Activated CD4-positive, CD25-positive, alpha-beta regulatory T cell treated with anti-CD3 and anti-CD28 coated beads, Interleukin-2, amount 50 U/mL, for 24 hours (primary cell): ENCODE data around the gene SHROOM3.

ENCODE experiments used
- ATAC-seq, 2 donors: fragments of 150-1000 bp; cut with Tn5 transposase; one replicate each; pipeline ENCODE4 v1.10.0; 2021; ENCODE audit warnings: mild to moderate bottlenecking in 1 of 2, moderate library complexity in 1 of 2

Gene SHROOM3

DNA sequence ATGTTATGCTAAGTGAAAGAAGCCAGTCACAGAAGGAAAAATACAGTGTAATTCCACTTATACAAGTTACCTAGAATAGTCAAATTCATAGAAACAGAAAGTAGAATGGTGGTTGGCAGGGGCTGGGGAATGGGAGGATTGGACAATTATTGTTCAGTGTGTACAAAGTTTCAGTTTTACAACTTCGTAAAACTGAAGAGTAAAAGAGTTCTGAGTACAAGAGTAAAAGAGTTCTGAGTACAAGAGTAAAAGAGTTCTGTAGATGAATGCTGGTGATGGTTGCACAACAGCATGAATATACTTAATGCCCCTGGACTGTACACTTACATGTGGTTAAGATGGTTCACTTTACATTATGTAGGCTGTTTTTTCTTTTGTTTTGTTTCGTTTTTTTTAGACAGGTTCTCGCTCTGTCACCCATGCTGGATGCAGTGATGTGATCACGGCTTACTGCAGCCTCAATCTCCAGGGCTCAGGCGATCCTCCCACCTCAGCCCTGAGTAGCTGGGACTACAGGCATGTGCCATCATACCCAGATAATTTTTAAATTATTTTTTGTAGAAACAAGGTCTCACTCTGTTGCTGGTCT, 232.0 kb downstream of the SHROOM3 start:
- ATAC-seq, result no peak

DNA sequence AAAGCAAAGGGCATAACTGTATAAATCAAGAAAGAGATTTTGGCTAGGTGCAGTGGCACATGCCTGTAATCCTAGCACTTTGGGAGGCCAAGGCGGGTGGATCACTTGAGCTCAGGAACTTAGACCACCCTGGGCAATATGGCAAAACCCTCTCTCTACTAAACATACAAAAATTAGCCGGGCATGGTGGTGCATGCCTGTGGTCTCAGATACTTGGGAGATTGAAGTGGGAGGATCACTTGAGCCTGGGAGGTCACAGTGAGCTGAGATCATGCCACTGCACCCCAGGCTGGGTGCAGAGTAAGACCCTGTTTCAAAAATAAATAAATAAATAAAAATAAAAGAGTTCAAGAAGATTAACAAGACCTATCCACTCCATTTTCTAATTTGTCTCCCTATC, 235.6 kb downstream of the SHROOM3 start:
- no peak for ATAC-seq

DNA sequence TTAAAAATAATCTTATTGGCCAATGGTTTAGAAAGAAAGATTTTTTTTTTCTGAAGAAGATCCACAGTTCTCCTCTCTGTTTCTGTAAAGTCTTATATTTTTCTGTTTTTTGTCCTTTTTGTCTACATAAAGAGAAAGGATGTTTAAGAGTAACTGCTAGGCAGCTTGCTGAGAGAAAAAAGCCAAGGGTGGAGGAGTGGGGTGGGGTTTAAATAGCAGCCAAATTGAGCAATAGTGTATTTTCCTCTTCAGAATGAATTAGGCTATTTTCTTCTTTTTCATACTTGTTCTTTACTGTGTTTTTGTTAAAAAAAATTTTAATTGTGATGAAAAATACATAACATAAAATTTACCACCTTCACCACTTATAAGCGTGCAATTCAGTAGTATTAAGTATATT, 238.3 kb downstream of the SHROOM3 start:
- ATAC-seq, result no peak

DNA sequence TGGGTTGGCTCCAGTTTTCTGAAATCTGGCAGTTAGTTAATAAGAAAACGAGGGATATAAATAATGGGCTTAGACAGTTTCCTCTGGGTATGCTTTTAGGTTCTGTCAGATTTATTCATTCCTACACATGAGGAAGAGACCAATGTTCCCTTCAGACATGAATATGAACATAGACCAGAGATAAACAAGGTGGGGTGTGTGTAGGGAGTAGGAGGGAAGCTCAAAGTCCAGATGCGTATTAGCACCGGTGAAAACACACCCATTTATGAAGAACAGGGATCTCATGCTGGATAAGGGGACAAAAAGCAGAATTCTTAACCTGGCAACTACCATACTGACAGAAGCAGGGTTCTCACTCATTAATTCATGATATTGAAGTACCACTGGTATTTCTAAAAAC, 240.0 kb downstream of the SHROOM3 start:
- ATAC-seq, result no peak

DNA sequence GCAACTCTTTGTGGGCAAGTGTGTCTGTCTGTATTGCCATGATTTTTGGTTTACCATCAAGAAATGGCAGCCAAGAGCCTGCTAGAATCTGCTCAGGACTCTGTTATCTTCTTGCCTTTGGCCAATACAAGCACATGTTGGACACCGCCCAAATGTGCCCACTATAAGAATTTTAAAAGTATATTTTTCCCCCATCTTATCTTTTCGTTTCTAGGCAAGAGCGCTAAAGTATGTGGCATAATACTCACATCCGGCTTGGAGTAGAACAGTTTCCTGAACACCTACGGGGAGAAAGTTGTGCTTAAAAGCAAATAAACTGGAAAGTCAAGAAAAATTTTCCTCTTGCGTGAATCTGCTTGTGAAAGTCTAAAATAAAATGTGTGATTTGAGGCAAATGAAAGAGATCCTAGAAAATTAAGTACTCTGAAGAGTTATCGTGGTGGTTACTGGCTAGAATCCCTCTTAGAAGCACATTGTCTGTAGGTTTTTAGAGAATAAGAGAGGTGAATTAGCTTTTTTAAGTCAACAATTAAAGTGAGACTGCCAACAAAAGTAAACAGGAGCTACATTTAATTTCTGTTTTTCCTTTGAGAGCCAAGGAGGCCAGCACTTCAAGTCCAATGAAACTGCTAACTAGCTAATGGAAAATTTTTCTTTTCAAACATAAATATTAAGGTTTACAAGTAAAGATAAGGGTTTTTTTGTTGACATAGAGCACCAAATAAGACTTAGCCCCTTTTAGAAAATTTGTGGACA, 242.7 kb downstream of the SHROOM3 start:
- ATAC-seq, result no peak

DNA sequence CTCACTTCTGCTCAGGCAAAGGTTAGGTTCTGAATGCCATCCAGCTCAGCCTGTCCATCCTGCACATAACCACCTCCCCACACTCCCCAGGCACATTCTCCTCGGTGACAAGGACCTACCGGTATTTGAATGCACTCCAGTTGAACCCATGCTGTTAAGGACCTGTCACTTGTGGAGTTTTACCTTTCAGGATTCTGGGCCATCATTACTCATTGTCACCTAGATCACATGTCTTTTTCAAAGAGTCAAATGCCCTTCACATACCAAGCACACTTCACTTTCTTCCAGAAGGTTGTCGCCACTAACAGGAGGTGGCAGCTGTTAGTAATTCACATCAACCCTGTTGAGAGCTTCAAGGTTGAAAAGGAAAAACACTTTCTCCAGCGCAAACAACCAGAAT, 244.7 kb downstream of the SHROOM3 start:
- no peak for ATAC-seq

DNA sequence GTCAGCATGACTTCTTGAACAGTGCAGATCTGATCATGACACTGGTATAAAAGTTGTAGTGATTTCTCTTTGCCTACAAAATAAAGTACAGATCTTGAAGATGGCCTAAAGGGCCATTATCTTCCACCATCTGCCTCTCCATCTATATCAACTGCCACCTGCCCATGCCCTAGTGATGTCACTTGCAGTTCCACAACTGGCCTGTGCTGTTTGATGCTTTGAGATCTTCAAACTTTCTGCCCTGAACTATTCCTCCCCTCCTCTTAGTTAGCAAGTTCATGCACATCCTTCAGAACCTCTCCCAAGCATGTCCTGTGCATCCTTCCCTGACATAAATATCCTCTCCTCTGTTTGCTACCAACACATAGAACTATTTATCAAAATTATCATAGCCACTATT, 245.9 kb downstream of the SHROOM3 start:
- ATAC-seq, result no peak

DNA sequence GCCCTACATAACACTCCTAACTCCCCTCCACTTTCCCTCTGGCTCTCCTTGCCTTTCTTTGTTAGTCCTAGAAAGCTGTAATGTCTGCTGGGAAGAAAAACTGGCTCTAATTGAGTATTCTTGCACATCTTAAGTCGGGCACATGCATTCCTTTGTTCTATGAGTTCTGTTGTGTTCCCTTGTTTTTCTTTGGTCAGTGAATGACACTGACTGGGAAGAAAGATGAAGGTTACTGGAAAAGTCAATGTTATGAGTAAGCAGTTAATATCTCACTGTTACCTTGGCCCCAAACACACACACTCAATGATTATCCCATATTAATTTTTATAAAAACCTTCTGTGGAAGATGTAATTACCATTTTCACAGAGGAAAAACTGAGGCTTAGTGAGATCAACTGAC, 247.0 kb downstream of the SHROOM3 start:
- ATAC-seq, result no peak

DNA sequence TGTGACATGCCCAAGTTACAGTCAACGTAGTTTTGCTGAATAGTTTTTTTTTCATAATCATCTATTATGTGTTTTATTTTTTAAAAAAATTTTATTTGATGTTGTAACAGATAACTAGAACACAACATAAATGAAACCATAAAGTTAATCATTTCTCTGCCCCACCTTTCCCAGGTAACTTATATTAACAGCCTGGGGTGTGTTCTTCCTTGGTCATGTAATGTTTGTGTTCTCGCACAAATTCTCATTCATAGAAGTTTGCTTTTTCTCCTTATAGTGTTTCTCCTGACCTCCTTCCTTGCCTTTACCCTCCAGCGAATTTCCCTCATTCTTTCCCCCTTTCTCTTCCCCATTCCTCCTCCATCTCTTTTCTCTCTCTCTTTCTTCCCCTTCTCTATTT, 248.1 kb downstream of the SHROOM3 start:
- no peak for ATAC-seq

DNA sequence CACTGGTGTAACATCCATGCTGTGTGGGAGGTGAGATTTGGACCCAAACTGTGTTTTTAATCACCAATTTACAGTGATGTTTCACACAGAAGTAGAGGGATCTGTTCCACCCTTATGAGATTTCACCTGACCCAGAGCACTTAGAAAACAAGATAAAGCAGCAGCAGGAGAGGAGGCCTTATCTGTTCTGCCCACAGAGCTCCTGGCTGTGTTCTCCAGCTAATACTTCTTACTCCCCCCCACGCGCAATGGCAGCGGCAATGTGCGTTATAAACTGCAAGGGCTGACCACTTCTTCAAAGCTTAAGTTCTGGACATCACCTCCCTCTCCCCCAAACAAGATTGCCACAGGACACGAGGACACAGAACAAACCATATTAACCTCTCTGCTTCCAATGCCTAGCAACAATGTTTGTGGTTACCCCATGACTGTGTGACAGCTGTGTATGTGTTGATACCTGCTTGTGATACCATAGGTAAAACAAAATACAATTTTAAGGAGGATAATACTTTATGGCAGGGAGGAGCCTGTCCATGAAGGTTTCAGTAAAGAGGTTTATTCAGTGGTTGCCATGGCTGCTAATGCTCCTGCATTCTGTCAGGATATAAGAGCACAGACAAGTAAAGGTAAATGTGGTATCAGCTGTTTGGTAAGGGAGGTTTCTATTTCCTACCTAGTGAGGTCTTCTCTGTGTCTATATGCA, 252.9 kb downstream of the SHROOM3 start:
- ATAC-seq, result no peak

DNA sequence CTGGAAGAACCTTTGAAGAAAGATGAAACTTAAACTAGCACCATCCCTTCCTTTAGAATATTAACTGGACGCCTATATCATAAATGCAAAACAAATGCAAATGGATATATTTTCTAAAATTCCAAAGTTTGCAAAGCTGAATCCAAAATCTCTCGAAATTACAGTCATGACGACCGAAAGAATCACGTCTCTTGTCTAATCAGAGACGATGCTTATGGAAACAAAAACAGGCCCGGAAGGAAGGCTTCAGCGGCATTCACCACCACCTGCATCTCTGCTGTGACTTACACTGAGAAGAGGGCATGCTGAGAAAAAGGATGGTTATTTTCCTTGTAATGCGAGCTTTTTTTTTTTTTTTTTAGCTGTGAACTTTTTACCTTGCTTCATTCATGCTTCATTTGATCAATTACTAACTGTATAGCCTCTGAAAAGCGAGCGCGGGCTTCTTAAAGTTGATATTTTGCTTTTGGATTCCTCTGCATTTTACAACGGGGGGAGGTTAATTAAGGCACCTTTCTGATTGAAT, 253.7 kb downstream of the SHROOM3 start:
- ATAC-seq, result no peak

DNA sequence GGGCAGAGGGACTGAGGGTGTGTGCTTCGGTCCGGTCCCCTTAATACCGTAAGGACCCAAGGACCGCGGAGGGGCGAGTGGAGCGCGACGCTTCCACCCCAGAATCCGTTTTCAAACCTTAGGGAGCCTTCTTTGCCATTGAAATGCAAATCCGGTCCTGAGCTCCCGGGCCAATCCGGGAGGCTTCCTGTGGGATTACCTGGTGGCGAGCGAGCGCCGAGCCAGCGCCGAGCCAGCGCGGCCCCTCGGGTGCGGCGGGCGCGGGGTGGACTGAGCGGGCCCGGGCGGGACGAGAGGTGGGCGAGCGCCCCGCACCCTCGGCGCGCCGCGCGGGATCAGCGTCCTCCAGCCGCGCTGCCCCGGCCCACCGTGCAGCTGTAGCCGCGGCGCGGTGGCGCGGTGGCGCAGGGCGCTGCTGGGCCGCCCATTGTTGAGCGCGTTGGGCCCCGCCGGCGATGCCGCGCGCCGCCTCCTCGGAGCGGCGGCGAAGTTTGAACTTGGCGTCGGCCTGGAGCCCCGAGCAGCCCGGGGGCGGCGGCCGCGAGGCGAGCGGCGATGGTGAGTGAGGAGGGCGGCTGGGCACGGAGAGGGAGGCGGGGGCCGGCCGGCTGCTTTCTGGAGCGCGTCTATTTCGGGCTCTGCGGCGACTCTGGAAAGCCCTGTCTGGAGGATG, 254.3 kb downstream of the SHROOM3 start:
- peak; percentile 29 to 51 for ATAC-seq

DNA sequence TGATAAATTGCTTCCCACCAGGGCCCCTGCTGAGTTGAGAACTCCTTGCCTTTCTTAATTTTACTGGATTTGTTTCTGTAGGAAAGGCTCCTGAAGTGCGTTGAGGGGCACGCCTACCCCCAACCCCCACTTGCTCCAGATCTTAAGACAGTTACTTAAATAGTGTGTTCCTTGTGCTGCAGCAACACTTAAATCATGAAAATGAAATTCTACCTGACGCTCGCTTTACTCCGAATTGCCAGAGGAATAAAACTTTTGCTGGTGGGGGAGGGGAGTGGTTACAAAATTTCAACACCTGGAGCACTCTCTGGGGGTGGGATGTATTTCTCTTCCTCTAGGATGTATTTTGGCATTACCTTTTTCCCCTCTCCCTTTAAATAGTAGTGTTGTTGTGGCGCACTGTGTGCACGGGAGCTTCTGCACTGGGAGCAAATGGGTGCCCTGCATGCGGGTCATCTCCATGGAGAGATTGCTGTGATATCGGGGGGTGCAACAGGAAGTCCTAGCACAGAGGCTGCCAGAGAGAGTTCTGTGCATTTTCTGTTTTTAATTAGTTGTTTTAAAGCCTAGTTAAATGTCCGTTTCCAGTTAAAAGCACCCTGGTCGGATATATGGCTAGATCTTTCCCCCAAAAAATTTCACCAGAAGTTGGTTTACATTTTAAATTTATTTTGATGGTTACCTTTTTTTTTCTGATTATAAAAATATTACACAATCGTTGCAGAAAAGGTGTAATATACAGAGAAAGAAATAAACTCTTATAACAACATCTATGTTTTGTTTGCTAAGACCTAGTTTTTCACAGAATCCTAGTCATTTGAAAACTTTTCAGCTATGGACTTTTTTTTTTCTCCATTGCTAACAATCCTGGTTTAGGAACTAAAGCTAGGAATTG, 255.2 kb downstream of the SHROOM3 start:
- no peak for ATAC-seq

DNA sequence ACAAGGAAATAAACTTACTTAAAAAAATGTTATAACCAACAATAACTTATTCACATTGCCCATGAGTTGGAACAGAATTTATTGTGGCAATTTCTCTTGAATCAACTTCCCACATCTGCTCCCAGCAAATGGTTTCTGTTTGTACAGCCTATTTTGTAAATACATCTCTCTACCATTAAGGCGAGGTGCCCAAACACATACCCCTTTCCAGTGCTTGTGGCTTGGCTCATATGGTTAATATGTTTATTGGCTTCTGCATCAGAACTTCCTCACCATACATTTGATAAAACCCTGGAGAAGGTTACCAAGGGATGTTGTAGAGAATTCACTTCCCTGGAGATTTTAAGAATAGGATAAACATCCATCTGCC, 255.9 kb downstream of the SHROOM3 start:
- ATAC-seq, result no peak

DNA sequence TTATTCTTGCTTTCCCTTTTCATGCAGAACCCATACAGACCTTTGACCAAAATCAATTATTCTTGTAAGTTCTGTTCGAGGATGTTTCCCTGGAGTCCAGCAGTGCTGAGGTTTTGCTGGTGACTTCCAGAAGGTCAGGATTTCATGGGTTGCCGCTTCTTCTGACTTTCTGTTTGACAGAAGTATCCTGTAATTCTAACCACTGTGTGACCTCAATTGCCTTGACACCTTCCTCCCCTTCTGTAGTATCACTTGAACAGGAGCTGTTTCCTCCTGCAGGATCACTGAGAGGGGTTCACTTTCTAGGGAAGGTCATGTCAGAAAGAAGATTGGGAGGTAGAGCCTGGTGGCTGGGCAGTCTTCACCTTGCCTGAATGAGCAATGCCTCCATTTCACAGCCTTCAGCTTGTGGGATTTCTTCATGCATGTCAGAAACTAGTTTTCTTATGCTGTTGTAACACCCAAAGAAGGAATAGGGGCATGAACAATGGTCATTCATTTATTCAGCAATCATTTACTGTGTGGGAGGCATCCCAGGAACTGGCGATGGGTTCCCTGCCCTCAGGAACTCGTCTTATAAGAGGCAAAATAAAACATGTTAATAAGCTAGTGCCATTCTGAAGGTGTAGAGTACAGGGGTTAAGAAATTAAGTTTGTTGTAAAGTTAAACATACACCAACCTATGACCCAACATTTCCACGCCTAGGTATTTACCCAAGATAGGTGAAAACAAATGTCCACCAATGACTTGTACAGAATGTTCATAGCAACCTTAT, 257.0 kb downstream of the SHROOM3 start:
- no peak for ATAC-seq

DNA sequence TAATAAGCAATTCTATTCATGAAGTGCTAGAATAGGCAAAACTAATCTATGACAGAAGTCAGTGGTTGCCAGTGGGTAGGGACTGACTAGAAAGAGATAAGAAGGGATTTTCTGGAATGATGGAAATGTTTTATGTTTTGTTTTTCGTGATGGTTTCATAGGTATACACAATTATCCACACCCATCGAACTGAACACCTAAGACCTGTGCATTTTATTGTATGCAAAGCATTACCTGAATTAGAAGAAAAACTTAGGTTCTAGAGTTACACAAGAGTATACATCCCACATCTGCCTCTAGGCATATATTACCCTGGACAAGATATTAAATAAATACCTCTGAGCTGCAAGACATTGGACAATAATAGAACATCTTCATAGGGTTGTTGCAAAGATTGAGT, 257.7 kb downstream of the SHROOM3 start:
- no peak for ATAC-seq

DNA sequence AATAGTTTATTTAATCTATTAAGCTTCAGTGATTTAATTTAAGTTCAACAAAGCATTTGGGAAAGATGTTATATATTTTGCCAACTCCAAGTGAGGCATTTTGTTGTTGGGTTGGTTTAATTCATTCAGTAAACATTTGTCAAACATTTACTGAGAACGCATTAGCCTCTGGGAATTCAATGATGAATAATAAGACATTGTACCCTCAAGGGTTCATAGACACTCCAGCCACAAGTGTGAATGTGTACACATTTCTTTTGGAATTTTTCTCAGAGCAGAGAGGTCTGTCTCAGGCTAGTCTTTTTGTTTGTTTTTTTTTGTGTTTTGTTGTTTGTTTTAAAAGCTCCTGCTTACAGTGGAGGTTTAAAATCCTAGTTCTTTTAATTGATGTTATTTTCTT, 259.0 kb downstream of the SHROOM3 start:
- ATAC-seq, result no peak

DNA sequence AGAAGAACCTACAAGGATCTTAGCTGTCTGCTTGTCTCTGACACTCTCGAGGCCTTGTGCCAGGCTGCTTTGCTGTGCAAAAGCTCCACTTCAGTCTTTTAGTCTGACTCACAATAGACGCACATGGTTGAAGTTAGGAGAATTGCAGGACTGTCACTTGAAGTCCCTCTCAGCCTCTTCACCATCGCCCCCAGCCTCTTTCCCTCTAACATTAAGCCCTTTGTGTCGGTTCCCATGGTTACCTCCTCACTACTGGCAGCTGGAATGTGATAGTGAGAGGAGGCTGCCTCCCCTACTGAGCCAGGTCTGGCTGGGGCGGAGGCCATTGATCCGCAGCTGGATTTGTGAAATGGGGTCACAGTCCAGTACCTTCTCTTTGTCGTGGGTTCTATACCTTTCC, 261.1 kb downstream of the SHROOM3 start:
- ATAC-seq, result no peak

DNA sequence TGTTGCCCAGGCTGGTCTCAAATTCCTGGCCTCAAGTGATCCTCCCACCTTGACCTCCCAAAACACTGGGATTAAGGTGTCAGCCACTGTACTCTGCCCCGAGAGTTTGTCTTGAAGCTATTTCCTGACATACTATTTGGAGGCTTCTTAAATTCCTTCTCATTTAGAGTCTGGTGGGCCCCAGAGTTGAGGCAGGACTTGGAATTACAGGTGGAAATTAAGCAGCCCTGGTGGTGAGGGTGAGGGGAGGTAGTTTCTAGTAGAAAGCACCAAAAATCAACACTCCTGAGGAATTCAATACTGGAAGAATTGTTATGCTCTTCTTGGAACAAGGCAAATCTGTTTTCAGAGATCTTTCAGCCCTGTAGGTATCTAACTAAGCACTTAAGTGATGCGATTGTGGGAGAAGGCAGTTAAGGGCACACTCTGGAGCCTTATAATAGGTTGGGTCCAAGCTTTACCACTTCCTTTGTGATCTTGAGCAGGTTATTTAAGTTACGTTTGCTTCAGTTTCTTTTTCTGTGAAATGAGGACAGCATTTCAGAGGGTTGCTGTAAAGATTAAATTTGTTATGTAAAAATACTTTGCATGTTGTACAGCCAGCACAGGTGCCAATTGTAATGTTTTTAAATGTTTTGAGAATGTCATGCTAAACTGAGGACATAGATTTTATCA, 262.2 kb downstream of the SHROOM3 start:
- ATAC-seq, result no peak

DNA sequence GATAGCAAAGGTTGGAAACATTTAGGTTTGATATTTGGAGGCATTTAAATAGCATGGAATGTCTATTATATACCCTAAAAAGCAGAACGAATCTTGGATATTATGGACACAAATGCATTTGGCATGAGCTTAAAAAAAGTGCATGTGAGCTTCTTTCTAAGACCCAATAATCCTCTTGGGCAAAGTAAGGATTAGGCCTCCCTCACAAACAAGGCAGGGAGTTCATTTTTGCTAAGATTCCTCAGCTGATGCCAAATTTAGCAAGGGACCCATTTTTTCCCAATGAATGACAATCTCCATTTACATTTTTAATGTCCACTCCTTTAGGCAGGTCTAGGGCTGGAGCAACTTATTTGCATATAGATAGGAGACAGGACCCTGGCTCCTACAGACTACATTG, 263.1 kb downstream of the SHROOM3 start:
- no peak for ATAC-seq

DNA sequence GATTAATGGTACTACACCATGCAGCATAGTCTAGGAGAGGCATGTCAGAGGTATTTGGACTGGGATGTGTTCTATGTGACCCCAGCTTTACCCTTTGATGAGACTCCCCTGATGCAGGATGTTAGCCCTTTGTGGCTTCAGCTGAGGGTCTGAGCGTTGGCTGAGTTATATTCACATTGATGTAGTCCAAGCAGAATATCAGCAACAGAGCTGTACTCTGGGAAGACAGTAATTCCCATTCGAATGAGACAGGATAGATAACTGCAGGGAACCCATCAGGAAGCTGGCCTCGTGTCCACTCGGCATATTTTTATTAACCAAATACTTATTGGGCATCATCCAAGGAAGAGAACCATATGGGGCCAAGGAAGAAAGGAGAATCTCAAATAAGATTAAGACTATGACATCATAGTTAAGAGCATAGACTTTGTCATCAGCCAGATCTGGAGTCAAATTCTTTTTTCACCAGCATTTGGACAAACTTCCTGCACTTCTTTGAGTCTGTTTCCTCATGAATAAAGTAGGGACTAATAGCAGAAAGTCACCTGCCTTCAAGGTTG, 264.8 kb downstream of the SHROOM3 start:
- no peak for ATAC-seq
